Left ventricle myocardium inferior (tissue), 1 donor: Measurements from ENCODE around the gene GRIN2A. TPM values are rescaled to one million over a fixed set of nuclear protein-coding genes. Genes with fewer than 3 reads are reported as not detected.

ENCODE experiments used
- DNase-seq: peaks from one replicate; pipeline ENCODE4 v3.0.0-alpha.2; 2020
- H3K27ac ChIP-seq: fragments of 200-600 bp; replicated peaks from 2 replicates; pipeline ENCODE4 v1.8.0; 2021
- H3K27me3 ChIP-seq: fragments of 200-600 bp; 2 replicates; pipeline ENCODE4 v1.8.0; 2021; ENCODE audit warnings: low read depth
- H3K36me3 ChIP-seq: fragments of 200-600 bp; 2 replicates; pipeline ENCODE4 v1.8.0; 2021
- H3K4me1 ChIP-seq: fragments of 200-600 bp; 2 replicates; pipeline ENCODE4 v1.8.0; 2021
- H3K4me3 ChIP-seq: fragments of 200-600 bp; 2 replicates; pipeline ENCODE4 v1.8.0; 2021; ENCODE audit warnings: mild to moderate bottlenecking, moderate library complexity
- H3K9me3 ChIP-seq: fragments of 200-600 bp; replicated peaks from 2 replicates; pipeline ENCODE4 v1.8.0; 2021
- intact Hi-C: fragments of 100-400 bp; cut with micrococcal nuclease; formaldehyde crosslinking; loops from one replicate; pipeline ENCODE4 v1.11.0; 2022
- total RNA-seq: library from RNA; stranded (reverse); fragmentation: NEBNext Ultra II Directional; extraction: Animal tissue kit (Norgen Biotek cat#: 25700); gene quantifications from one replicate; pipeline ENCODE4 v1.2.1, GENCODE V29; 2021
- TF ChIP-seq, protein P1 (sequence below): fragments of 200-600 bp; IDR thresholded peaks from 2 replicates; pipeline ENCODE4 v1.8.0; 2021; ENCODE audit warnings: antibody characterized with exemption, mild to moderate bottlenecking, borderline replicate concordance
- donor health status: DM: no; HTN: yes; CAD: no; lungs with severe emphysema.

GRIN2A gene
- total RNA-seq, 1 donor from 2014 or later, result 2.4 TPM

DNA sequence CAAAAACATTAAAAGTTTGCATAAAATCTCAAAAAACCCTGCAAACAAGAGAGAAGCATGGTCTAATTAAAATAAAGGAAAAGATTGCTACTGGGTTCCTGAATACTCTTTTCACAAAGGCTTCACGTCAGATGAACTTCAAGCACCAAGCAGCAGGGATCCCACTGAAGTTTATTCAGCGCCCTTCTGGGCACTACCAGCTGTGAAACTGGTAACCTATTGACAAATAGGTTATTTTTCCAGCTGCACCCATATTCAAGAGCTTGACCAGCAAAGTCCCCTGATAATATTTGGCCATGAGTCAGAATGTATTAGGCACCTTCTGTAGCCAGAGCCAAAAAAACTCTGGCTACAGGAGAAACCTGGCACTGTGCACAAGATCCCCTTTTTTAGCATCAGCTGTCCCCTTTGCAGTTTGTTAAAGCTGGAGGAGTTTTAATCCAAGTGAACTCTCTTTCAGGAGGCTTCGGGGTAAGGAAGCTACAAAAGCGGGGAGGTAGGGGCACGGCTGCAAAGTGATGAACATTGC lies 60.3 kb downstream of the GRIN2A start:
- no peak for DNase-seq
- TF ChIP-seq, protein P1, sequence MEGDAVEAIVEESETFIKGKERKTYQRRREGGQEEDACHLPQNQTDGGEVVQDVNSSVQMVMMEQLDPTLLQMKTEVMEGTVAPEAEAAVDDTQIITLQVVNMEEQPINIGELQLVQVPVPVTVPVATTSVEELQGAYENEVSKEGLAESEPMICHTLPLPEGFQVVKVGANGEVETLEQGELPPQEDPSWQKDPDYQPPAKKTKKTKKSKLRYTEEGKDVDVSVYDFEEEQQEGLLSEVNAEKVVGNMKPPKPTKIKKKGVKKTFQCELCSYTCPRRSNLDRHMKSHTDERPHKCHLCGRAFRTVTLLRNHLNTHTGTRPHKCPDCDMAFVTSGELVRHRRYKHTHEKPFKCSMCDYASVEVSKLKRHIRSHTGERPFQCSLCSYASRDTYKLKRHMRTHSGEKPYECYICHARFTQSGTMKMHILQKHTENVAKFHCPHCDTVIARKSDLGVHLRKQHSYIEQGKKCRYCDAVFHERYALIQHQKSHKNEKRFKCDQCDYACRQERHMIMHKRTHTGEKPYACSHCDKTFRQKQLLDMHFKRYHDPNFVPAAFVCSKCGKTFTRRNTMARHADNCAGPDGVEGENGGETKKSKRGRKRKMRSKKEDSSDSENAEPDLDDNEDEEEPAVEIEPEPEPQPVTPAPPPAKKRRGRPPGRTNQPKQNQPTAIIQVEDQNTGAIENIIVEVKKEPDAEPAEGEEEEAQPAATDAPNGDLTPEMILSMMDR, result no peak
- Histone ChIP-seq H3K36me3 (no peaks in the 10 kb centered on the region), H3K4me1 (peaks cover 10% of the 10 kb centered on the region), H3K9me3 (no peaks in the 10 kb centered on the region), H3K4me3 (peak overlapping the region; percentile 21), H3K27ac (no peak overlapping the region), H3K27me3 (peaks cover 30% of the 10 kb centered on the region)
- intact Hi-C loops, result no loop called here

DNA sequence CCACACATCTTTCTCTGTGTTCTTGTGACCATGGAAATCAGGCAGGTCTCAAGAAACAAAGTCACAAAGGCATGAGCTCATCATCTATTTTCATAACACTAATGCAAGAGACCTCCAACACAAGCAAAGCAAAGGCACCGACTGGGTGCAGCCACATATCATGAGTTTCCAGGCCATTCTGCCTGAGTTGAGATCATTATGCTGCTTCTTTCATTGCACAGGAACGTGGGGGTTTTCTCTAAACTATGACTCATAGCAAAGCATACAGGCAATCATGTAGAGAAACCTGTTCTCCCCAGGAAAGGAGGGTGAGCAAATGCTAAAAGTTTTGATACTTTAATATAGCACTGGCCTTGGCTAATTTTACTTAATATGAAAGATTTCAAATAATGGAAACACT lies 60.7 kb downstream of the GRIN2A start:
- no peak overlapping the region for H3K27ac ChIP-seq

DNA sequence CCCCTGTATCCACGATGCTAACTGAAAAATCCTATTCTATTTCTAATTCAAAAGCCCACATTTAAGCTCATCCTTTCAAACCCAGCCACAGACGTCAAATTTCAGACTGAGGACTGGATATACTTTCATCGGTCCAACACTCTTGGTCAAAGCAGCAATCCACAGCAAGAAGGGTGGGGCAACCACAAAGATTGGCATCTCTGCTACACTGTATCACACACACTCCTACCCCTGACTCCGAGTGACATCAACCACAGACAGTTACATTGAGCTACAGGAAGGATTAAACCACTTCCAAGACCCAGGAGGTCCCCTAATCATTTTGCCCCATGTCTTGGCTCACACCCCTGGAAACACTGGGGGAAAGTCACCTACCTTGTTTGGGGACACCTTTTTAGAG lies 61.3 kb downstream of the GRIN2A start:
- Histone ChIP-seq H3K27ac (no peak overlapping the region), H3K4me3 (no peak overlapping the region), H3K4me1 (peaks cover 10% of the 10 kb centered on the region), H3K9me3 (no peaks in the 10 kb centered on the region), H3K27me3 (peaks cover 35% of the 10 kb centered on the region), H3K36me3 (no peaks in the 10 kb centered on the region)
- intact Hi-C loops, result no loop called here
- TF ChIP-seq, protein P1, result no peak
- DNase-seq, result no peak

More for the DNA sequence above, 60.7 kb downstream of the GRIN2A start:
- no peak overlapping the region for H3K4me3 ChIP-seq
- intact Hi-C loops, result no loop called here
- no peaks in the 10 kb centered on the region for H3K36me3 ChIP-seq
- peaks cover 10% of the 10 kb centered on the region for H3K4me1 ChIP-seq
- no peak for DNase-seq
- H3K27me3 ChIP-seq, result peaks cover 35% of the 10 kb centered on the region
- no peaks in the 10 kb centered on the region for H3K9me3 ChIP-seq
- TF ChIP-seq, protein P1, result no peak

DNA sequence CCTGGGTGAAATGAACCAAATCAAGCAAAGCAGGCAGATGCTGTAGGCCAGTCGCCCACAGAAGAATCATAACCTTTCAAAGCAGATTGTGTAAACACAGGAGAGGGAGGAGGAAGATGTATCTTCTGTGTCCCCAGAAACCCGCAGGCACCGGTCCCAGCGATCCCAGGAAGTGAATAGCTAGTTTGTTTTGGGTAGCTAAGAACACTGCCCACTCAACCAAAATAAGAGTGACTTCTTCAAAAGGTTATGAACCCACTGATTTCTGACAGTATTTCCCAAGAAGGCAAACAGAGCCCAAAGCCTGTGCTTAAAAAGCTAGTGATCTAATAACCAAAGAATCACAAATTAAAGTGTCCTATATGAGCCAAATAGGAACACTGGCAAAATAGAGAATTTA lies 67.8 kb downstream of the GRIN2A start:
- TF ChIP-seq, protein P1, result no peak
- Histone ChIP-seq H3K4me1 (no peaks in the 10 kb centered on the region), H3K9me3 (no peaks in the 10 kb centered on the region), H3K27ac (no peak overlapping the region), H3K4me3 (no peak overlapping the region), H3K36me3 (no peaks in the 10 kb centered on the region), H3K27me3 (peaks cover 11% of the 10 kb centered on the region)
- no peak for DNase-seq
- intact Hi-C loops, result no loop called here

DNA sequence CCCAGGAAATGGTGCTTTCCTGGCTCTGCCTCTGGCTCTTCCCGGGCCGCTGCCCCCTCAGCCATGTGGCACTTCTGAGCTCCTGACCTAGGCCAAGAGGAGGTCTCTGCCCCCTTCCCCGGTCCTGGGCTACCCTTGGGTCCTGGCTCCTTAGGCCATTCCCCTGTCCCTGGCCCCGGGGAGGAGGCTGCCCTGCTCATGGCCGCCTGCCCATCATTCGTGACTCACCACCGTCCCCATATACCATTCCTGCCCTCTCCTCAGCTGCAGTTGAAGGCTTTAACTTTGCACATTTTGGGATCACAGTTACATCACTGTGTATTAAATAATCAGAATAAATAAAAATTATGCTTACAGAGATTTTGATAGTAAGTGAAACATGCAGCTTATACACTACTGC lies 69.0 kb downstream of the GRIN2A start:
- H3K27ac ChIP-seq, result no peak overlapping the region
- H3K36me3 ChIP-seq, result no peaks in the 10 kb centered on the region
- TF ChIP-seq, protein P1, result no peak
- no peak for DNase-seq
- H3K27me3 ChIP-seq, result peaks cover 11% of the 10 kb centered on the region
- intact Hi-C loops, result no loop called here
- H3K4me1 ChIP-seq, result no peaks in the 10 kb centered on the region
- no peaks in the 10 kb centered on the region for H3K9me3 ChIP-seq
- H3K4me3 ChIP-seq, result no peak overlapping the region
